ENCODE data around the gene SESN1. TPM values are rescaled to one million over a fixed set of nuclear protein-coding genes. Genes with fewer than 3 reads are reported as not detected.

Gene SESN1
- total RNA-seq, 4 donors from 2014 or later = 32.3 to 104 (median 70.7) TPM

DNA sequence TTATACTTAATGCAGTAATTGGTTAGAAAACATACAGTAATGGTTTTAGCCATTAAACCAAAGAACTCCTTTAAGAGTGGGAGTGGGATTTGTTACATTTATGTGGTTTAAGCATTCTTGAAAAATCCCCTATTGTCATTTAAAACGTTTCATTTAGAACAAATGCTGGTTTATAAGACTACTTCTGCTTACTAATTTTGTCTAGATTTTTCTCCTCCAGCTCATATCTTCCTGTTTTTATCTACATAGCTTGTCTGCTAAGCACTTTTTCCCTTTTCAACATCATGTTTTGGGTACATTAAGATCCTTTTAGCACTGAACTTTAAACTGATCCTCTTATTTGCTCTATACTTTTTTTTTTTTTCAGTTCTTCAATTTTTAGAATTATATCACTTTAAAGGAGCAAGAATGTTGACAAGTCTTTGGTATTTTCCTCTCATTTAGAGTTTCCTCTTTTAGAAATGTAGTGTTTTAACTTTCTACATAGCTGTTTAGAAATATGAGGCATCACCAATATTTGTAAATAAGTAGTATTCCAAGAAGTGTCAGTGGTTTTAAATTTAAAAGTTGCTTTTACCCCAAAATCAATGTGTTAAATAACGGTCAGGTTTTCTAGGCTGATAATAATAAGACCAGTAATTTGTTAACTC is 80.9 kb downstream of the SESN1 start:
- H3K9me3 ChIP-seq = no peaks in the 10 kb centered on the region
- H3K36me3 ChIP-seq = no peaks in the 10 kb centered on the region
- intact Hi-C loops (cut with DNase I; ENCODE audit: low total_unique reads) = no loop called here
- no peak for TF ChIP-seq CTCF (IDR thresholded peaks at IDR 0.05)
- no peak for TF ChIP-seq POLR2A (IDR thresholded peaks at IDR 0.05)
- DNase-seq = no peak
- peak overlapping the region; percentile 55 to 65 for H3K27ac ChIP-seq
- no peak overlapping the region for H3K4me3 ChIP-seq
- peaks cover 0 to 3% of the 10 kb centered on the region in 2 donors for H3K4me1 ChIP-seq
- no peaks in the 10 kb centered on the region for H3K27me3 ChIP-seq

- Histone ChIP-seq H3K4me3 (no peak overlapping the region), H3K4me1 (peaks cover 0 to 3% of the 10 kb centered on the region in 2 donors), H3K9me3 (no peaks in the 10 kb centered on the region), H3K27ac (peak overlapping the region; percentile 96 to 97), H3K36me3 (no peaks in the 10 kb centered on the region), H3K27me3 (no peaks in the 10 kb centered on the region)
- no peak for DNase-seq
- no peak for TF ChIP-seq POLR2A (IDR thresholded peaks at IDR 0.05)
- no peak for TF ChIP-seq CTCF (IDR thresholded peaks at IDR 0.05)
- intact Hi-C loops (cut with DNase I; ENCODE audit: low total_unique reads) = no loop called here
Observed at GRCh38 chr6:109010705-109011102, 83.9 kb downstream of the SESN1 start.

DNA sequence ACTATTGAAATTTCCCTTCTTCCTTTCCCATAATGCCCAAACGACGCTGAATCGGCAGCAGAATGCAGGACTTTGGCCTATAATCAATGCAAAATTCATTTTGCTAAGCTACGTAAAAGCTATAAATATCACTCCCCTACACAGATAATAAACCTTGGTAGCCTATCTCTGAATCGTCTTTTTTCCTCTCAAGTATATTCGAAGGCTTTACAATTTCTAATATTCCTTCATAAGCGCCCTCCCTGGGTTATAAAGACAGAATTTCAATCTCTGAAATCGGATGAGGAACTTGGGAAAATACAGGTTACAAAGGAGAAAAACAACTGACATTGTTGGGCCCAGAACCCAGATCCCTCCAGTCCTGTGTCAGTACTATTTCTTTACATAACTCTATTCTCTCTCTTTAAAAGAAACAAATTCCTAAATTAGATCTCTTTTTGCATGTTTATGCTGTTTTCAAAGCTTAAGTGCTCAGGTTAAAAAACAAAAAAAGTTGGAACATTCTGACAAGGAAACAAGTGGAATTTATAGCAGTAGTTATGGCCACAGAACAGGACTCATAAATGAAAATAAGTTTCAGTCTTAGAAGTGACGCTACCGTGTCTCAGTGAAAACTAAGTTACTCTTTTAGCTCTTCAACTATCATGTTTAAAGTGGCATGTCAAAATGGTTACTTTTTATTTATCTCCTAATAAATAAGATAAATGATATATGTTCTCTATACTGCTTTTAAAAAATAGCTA is 84.5 kb downstream of the SESN1 start:
- TF ChIP-seq POLR2A (IDR thresholded peaks at IDR 0.05) (no peak), CTCF (IDR thresholded peaks at IDR 0.05) (no peak)
- Histone ChIP-seq H3K27me3 (no peaks in the 10 kb centered on the region), H3K4me3 (peak overlapping the region; percentile 60 to 69), H3K27ac (peak overlapping the region; percentile 96 to 97), H3K9me3 (no peaks in the 10 kb centered on the region), H3K36me3 (no peaks in the 10 kb centered on the region), H3K4me1 (peaks cover 0 to 3% of the 10 kb centered on the region in 2 donors)
- no peak for DNase-seq
- intact Hi-C loops (cut with DNase I; ENCODE audit: low total_unique reads) = loop anchor here (10.0 kb wide), 1 partner anchor 55 kb away; no protein-coding TSS in a partner anchor

DNA sequence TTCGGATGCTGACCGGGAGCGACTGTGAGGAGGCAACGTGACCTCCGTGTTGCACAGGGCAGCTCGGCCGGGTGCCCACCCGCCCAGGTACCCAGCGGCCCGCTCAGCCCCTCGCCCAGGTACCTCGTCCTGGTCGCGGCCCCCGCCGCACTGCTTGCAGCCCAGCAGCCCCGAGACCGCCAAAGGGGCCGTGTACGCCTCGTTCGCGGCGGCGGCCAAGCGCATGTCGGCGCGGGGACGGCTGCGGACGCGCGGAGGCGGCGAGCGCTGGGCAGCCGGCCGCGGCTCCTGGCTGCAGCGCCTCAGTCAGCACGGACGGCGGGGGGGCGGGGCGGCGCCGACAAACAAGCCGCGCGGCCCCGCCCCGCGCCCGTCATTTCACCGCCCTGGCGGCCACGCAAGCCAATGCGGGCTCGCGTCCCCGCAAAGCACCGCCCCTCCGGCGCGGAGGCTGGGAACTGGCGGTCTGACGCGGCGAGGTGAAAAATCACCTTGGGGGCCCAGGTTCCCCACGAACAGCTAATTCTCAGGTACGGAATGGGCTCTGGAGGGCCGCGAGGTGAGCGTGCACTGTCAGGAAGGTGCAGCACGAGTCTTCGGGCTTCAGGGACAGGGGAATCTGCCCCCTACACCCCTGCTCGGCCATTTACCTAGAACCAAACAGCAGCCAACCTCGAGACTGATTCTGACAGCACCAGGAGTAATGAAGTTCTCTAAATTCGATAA is 85.2 kb downstream of the SESN1 start:
- Histone ChIP-seq H3K36me3 (no peaks in the 10 kb centered on the region), H3K27me3 (no peaks in the 10 kb centered on the region), H3K9me3 (no peaks in the 10 kb centered on the region), H3K4me3 (peak overlapping the region; percentile 60 to 76), H3K27ac (peak overlapping the region; percentile 96 to 97), H3K4me1 (peaks cover 0 to 2% of the 10 kb centered on the region in 2 donors)
- TF ChIP-seq POLR2A (IDR thresholded peaks at IDR 0.05) (peak; percentile 98 to 99), CTCF (IDR thresholded peaks at IDR 0.05) (peak in 3 of 4 experiments; percentile 48 to 80 (median 49))
- intact Hi-C loops (cut with DNase I; ENCODE audit: low total_unique reads) = loop anchor here (10.0 kb wide), 1 partner anchor 55 kb away; no protein-coding TSS in a partner anchor
- DNase-seq = peak; percentile 92 to 93
